SK-N-SH (cell line): Measurements from ENCODE around the gene ABCA9. TPM values are rescaled to one million over a fixed set of nuclear protein-coding genes. Genes with fewer than 3 reads are reported as not detected.

Source experiments
- CTCF ChIA-PET: fragments of 300-600, 350-600 bp; formaldehyde crosslinking; extraction: SDS; loops from one replicate; lab custom pipeline; 2021; lab: Yijun Ruan, JAX
- POLR2A ChIA-PET: fragments of 350-600 bp; sonication (Branson Sonifier 250); formaldehyde crosslinking; extraction: SDS; loops from one replicate; lab custom pipeline; 2020; ENCODE audit warnings: antibody characterized with exemption, inconsistent platforms; lab: Yijun Ruan, JAX
- DNase-seq: peaks from one replicate; pipeline ENCODE4 v3.0.0; 2012
- H2AFZ ChIP-seq: fragments of 200-600 bp; sonication (generic); 2 replicates; pipeline ENCODE4 v1.8.1; 2016; ENCODE audit warnings: antibody characterized with exemption, mild to moderate bottlenecking, low read depth
- H3F3A ChIP-seq: fragments of 200-600 bp; sonication (generic); replicated peaks from 2 replicates; pipeline ENCODE3; 2016; ENCODE audit warnings: antibody characterized with exemption, mild to moderate bottlenecking; ENCODE audit not compliant: insufficient read depth
- H3K27ac ChIP-seq, 2 experiments: fragments of 200-500 bp in 1 of 2; fragments of 200-600 bp in 1 of 2; sonication (Bioruptor generic) in 1 of 2; sonication (generic), shearing (Covaris generic) in 1 of 2; 2 replicates each; pipeline versions ENCODE4 v1.5.1 to v1.6.1; 2014 to 2016; ENCODE audit warnings: low read depth in 2 of 2, inconsistent platforms in 1 of 2, low read length in 1 of 2, mild to moderate bottlenecking in 1 of 2, mixed read lengths in 1 of 2
- H3K27me3 ChIP-seq: fragments of 200-600 bp; sonication (generic), shearing (Covaris generic); 2 replicates; pipeline ENCODE4 v1.6.1; 2016; ENCODE audit warnings: mixed run types; ENCODE audit not compliant: insufficient read depth
- H3K36me3 ChIP-seq, 2 experiments: fragments of 200-500 bp in 1 of 2; fragments of 200-600 bp in 1 of 2; sonication (Bioruptor generic) in 1 of 2; sonication (generic) in 1 of 2; replicated peaks in 1 of 2; 2 replicates each; pipeline versions ENCODE3 to v1.5.1; 2014 to 2016; ENCODE audit warnings: low read length in 1 of 2, mild to moderate bottlenecking in 1 of 2; ENCODE audit not compliant: insufficient read depth in 2 of 2, control insufficient read depth in 1 of 2
- H3K4me1 ChIP-seq, 2 experiments: fragments of 200-500 bp in 1 of 2; fragments of 200-600 bp in 1 of 2; sonication (Bioruptor generic) in 1 of 2; sonication (generic), shearing (Covaris generic) in 1 of 2; 2 replicates each; pipeline versions ENCODE4 v1.5.1 to v1.6.1; 2014 to 2016; ENCODE audit warnings: low read depth in 1 of 2, low read length in 1 of 2, mixed run types in 1 of 2; ENCODE audit not compliant: insufficient read depth in 2 of 2, control insufficient read depth in 1 of 2
- H3K4me2 ChIP-seq: fragments of 200-600 bp; sonication (generic), shearing (Covaris generic); 2 replicates; pipeline ENCODE4 v1.6.1; 2017; ENCODE audit warnings: mixed run types
- H3K4me3 ChIP-seq, 2 experiments: fragments of 200-500 bp in 1 of 2; fragments of 200-600 bp in 1 of 2; sonication (Bioruptor generic) in 1 of 2; sonication (generic), shearing (Covaris generic) in 1 of 2; 2 replicates each; pipeline versions ENCODE4 v1.5.1 to v1.8.1; 2014 to 2016; ENCODE audit warnings: low read depth in 2 of 2, inconsistent platforms in 1 of 2, low read length in 1 of 2, mild to moderate bottlenecking in 1 of 2, mixed read lengths in 1 of 2, moderate library complexity in 1 of 2
- H3K79me2 ChIP-seq: fragments of 200-600 bp; sonication (generic); 2 replicates; pipeline ENCODE4 v1.8.1; 2017; ENCODE audit warnings: mild to moderate bottlenecking; ENCODE audit not compliant: insufficient read depth
- H3K9ac ChIP-seq: fragments of 200-600 bp; sonication (generic); 2 replicates; pipeline ENCODE4 v1.6.1; 2017; ENCODE audit warnings: mixed run types
- H3K9me2 ChIP-seq: fragments of 200-600 bp; sonication (generic); 2 replicates; pipeline ENCODE4 v1.6.1; 2017; ENCODE audit warnings: mixed run types
- H3K9me3 ChIP-seq: fragments of 200-600 bp; sonication (generic); 2 replicates; pipeline ENCODE4 v1.6.1; 2017; ENCODE audit warnings: mixed run types, mild to moderate bottlenecking, moderate library complexity
- H4K20me1 ChIP-seq: fragments of 200-600 bp; sonication (generic); 2 replicates; pipeline ENCODE4 v1.6.1; 2017; ENCODE audit warnings: mild to moderate bottlenecking, mixed run types; ENCODE audit not compliant: insufficient read depth
- CTCF ChIP-seq: fragments of 200-600 bp; sonication (generic); IDR thresholded peaks from 2 replicates; pipeline ENCODE4 v1.6.1; 2017; ENCODE audit warnings: antibody characterized with exemption, mild to moderate bottlenecking, moderate library complexity
- FOSL2 ChIP-seq: IDR thresholded peaks from 2 replicates; pipeline ENCODE4 v1.4.0; 2012; ENCODE audit warnings: low read depth, mild to moderate bottlenecking, moderate library complexity, borderline replicate concordance
- GATA2 ChIP-seq: sonication (generic); formaldehyde crosslinking; IDR thresholded peaks from 2 replicates; pipeline ENCODE4 v1.5.0; 2020; ENCODE audit warnings: mild to moderate bottlenecking, missing genetic modification reagents
- IRF3 ChIP-seq: fragments of 150-350 bp; IDR thresholded peaks from 2 replicates; pipeline ENCODE4 v1.6.1; 2016; ENCODE audit warnings: mild to moderate bottlenecking, low read depth, low read length
- MAX ChIP-seq: IDR thresholded peaks from 2 replicates; pipeline ENCODE4 v1.4.0; 2012; ENCODE audit warnings: low read depth
- MXI1 ChIP-seq: IDR thresholded peaks from 2 replicates; pipeline ENCODE4 v1.6.1; 2012; ENCODE audit warnings: mild to moderate bottlenecking, low read depth, low read length, improper control_type of control experiment
- RAD21 ChIP-seq: IDR thresholded peaks from 2 replicates; pipeline ENCODE4 v1.6.1; 2012; ENCODE audit warnings: mild to moderate bottlenecking, low read length
- REST ChIP-seq: IDR thresholded peaks from 2 replicates; pipeline ENCODE4 v1.6.1; 2012; ENCODE audit warnings: mild to moderate bottlenecking, low read depth, low read length, moderate library complexity
- SIN3A ChIP-seq: IDR thresholded peaks from 2 replicates; pipeline ENCODE4 v1.6.1; 2012; ENCODE audit warnings: low read depth, mild to moderate bottlenecking, low read length, moderate library complexity, borderline replicate concordance
- USF2 ChIP-seq: fragments of 150-350 bp; IDR thresholded peaks from 2 replicates; pipeline ENCODE4 v1.6.1; 2017; ENCODE audit warnings: antibody characterized with exemption, low read length, low read depth, borderline replicate concordance
- ZBTB33 ChIP-seq: IDR thresholded peaks from 2 replicates; pipeline ENCODE4 v1.4.0; 2012; ENCODE audit warnings: low read depth, borderline replicate concordance
- WGBS: methylation state at CpG from one replicate; pipeline ENCODE4 v1.1.6; 2017; ENCODE audit warnings: low lambda C conversion rate; 5-methylcytosine and 5-hydroxymethylcytosine counted together
- polyA plus RNA-seq, 3 experiments: library from polyadenylated mRNA; depleted of rRNA; stranded (reverse); fragments of >200 nt; gene quantifications; 2 replicates each; pipeline ENCODE4 v1.2.3, GENCODE V29; 2012

The ABCA9 gene
- polyA plus RNA-seq, 1 of the 3 experiments (the other 2 are of a cell fraction), result 0.07 TPM

GRCh38 chr17:69043098-69043734 lies 17.5 kb downstream of the ABCA9 start:
- Histone ChIP-seq H3K27me3 (no peaks in the 10 kb centered on the region), H3K36me3 (no peaks in the 10 kb centered on the region), H3K79me2 (no peaks in the 10 kb centered on the region), H3K4me3 (no peak overlapping the region), H3K27ac (no peak overlapping the region), H3K9me2 (0 out of 2 replicates have a peak, but pooled peaks cover 3% of the 10 kb centered on the region), H3K9me3 (no peaks in the 10 kb centered on the region), H3K4me2 (no peak overlapping the region), H3K4me1 (no peaks in the 10 kb centered on the region; a peak in 1 of 4 replicates), H3K9ac (no peak overlapping the region), H4K20me1 (no peaks in the 10 kb centered on the region), H3F3A (no peaks in the 10 kb centered on the region), H2AFZ (no peak overlapping the region)
- WGBS, result 26% methylated on average over 6 of the region's 6 CpGs
- no peak for DNase-seq
- POLR2A ChIA-PET, result no interaction called here
- CTCF ChIA-PET, result no interaction called here
- no peak for TF ChIP-seq USF2
- TF ChIP-seq GATA2 (CRISPR knock-in tag), result no peak
- no peak for TF ChIP-seq FOSL2

- no peak for TF ChIP-seq REST
- TF ChIP-seq MXI1, result no peak
- no peak for TF ChIP-seq IRF3
- no peak for TF ChIP-seq CTCF
- no peak for TF ChIP-seq MAX
- TF ChIP-seq RAD21, result no peak
- TF ChIP-seq ZBTB33, result no peak
- TF ChIP-seq SIN3A, result no peak
- Histone ChIP-seq H3K9me3 (no peaks in the 10 kb centered on the region), H3K9me2 (0 out of 2 replicates have a peak, but pooled peaks cover 3% of the 10 kb centered on the region), H3K4me3 (no peak overlapping the region), H3K79me2 (no peaks in the 10 kb centered on the region), H3K27ac (no peak overlapping the region), H4K20me1 (no peaks in the 10 kb centered on the region), H3K27me3 (no peaks in the 10 kb centered on the region), H3K4me1 (no peaks in the 10 kb centered on the region), H2AFZ (no peak overlapping the region), H3K4me2 (no peak overlapping the region), H3K9ac (no peak overlapping the region), H3K36me3 (no peaks in the 10 kb centered on the region), H3F3A (no peaks in the 10 kb centered on the region)
- POLR2A ChIA-PET, result no interaction called here
- 16% methylated on average over 5 of the region's 5 CpGs for WGBS
- CTCF ChIA-PET, result no interaction called here
- no peak for DNase-seq
Measured at GRCh38 chr17:69042308-69042707, 18.4 kb downstream of the ABCA9 start.
